H1 (cell line): ENCODE results near the gene R3HDM2. TPM values are rescaled to one million over a fixed set of nuclear protein-coding genes. Genes with fewer than 3 reads are reported as not detected.

ENCODE experiments used
- CTCF ChIA-PET: fragments of 300-600 bp; sonication (Branson Sonifier 250); formaldehyde crosslinking; loops from one replicate; lab custom pipeline; 2021; ENCODE audit not compliant: partially characterized antibody; lab: Charles Lee
- POLR2A ChIA-PET: fragments of 300-600 bp; sonication (Branson Sonifier 250); formaldehyde crosslinking; loops from one replicate; lab custom pipeline; 2021; ENCODE audit warnings: inconsistent platforms; ENCODE audit not compliant: partially characterized antibody; lab: Charles Lee
- DNase-seq, 2 experiments: peaks; one replicate each; pipeline versions ENCODE4 v3.0.0 to v3.0.0-alpha.2; 2010 to 2022; ENCODE audit warnings: low spot score in 2 of 2, low read depth in 1 of 2, mixed read lengths in 1 of 2
- FAIRE-seq: peaks from 2 replicates; lab custom pipeline; 2011; peaks lifted over from hg19 to GRCh38; lab: Jason Lieb, UNC
- H2AFZ ChIP-seq: 2 replicates; pipeline ENCODE4 v1.8.1; 2012; ENCODE audit warnings: low read length, inconsistent platforms
- H2AK5ac ChIP-seq: 2 replicates; pipeline ENCODE4 v1.6.1; 2013; ENCODE audit warnings: low read depth, low read length
- H2BK120ac ChIP-seq: replicated peaks from 2 replicates; pipeline ENCODE3; 2013; ENCODE audit warnings: low read depth, low read length, inconsistent platforms
- H2BK12ac ChIP-seq: 2 replicates; pipeline ENCODE4 v1.6.1; 2013; ENCODE audit warnings: low read depth, low read length
- H2BK15ac ChIP-seq: 2 replicates; pipeline ENCODE4 v1.6.1; 2013; ENCODE audit warnings: low read length
- H2BK20ac ChIP-seq: 2 replicates; pipeline ENCODE4 v1.6.1; 2013; ENCODE audit warnings: low read length
- H2BK5ac ChIP-seq: 2 replicates; pipeline ENCODE4 v1.6.1; 2013; ENCODE audit warnings: low read depth, low read length
- H3K14ac ChIP-seq: 2 replicates; pipeline ENCODE4 v1.6.1; 2013; ENCODE audit warnings: inconsistent platforms; ENCODE audit not compliant: insufficient read length
- H3K18ac ChIP-seq: 2 replicates; pipeline ENCODE4 v1.6.1; 2013; ENCODE audit warnings: low read length; ENCODE audit errors: extremely low read depth
- H3K23ac ChIP-seq: 2 replicates; pipeline ENCODE4 v1.6.1; 2013; ENCODE audit warnings: inconsistent platforms; ENCODE audit not compliant: insufficient read length
- H3K23me2 ChIP-seq: 2 replicates; pipeline ENCODE4 v1.6.1; 2013; ENCODE audit warnings: low read depth, low read length
- H3K27ac ChIP-seq: 2 replicates; pipeline ENCODE4 v1.6.1; 2011; ENCODE audit warnings: low read depth, low read length, inconsistent platforms
- H3K27me3 ChIP-seq, 4 experiments: replicated peaks in 1 of 4; 1 replicate in 1 of 4; 2 replicates in 3 of 4; pipeline versions ENCODE4 v1.6.1 to v1.8.1; 2011 to 2013; ENCODE audit warnings: low read length in 3 of 4, mild to moderate bottlenecking in 3 of 4, inconsistent platforms in 2 of 4, mixed read lengths in 2 of 4, moderate library complexity in 1 of 4; ENCODE audit not compliant: control insufficient read depth in 3 of 4, insufficient read depth in 3 of 4; ENCODE audit errors: extremely low read depth in 1 of 4
- H3K36me3 ChIP-seq, 4 experiments: 2 replicates each; pipeline versions ENCODE4 v1.6.1 to v1.8.1; 2011 to 2013; ENCODE audit warnings: mild to moderate bottlenecking in 4 of 4, low read length in 3 of 4, moderate library complexity in 2 of 4, control low read depth in 1 of 4, inconsistent platforms in 1 of 4; ENCODE audit not compliant: insufficient read depth in 4 of 4, control insufficient read depth in 2 of 4
- H3K4ac ChIP-seq: replicated peaks from 2 replicates; pipeline ENCODE3; 2013; ENCODE audit warnings: low read length, low read depth, mixed read lengths, inconsistent platforms; ENCODE audit not compliant: insufficient read length
- H3K4me1 ChIP-seq, 4 experiments: replicated peaks in 1 of 4; 1 replicate in 1 of 4; 2 replicates in 3 of 4; pipeline versions ENCODE4 v1.6.1 to v1.8.1; 2011 to 2013; ENCODE audit warnings: low read length in 3 of 4, inconsistent platforms in 2 of 4, mixed read lengths in 1 of 4; ENCODE audit not compliant: insufficient read depth in 4 of 4, control insufficient read depth in 3 of 4
- H3K4me2 ChIP-seq, 2 experiments: 2 replicates each; pipeline versions ENCODE4 v1.6.1 to v1.8.1; 2011 to 2013; ENCODE audit warnings: low read depth in 2 of 2, low read length in 2 of 2, control low read depth in 1 of 2, inconsistent platforms in 1 of 2, mild to moderate bottlenecking in 1 of 2; ENCODE audit not compliant: insufficient read depth in 1 of 2
- H3K4me3 ChIP-seq, 4 experiments: fragments of 200-600, 300-600 bp in 1 of 4; sonication (generic), shearing (Covaris generic), sonication (Bioruptor Twin) in 1 of 4; 2 replicates each; pipeline versions ENCODE4 v1.5.1 to v1.8.1; 2011 to 2016; ENCODE audit warnings: low read length in 4 of 4, low read depth in 3 of 4, control low read depth in 2 of 4, inconsistent platforms in 2 of 4, mild to moderate bottlenecking in 2 of 4, mixed read lengths in 1 of 4, moderate library complexity in 1 of 4; ENCODE audit not compliant: insufficient read depth in 2 of 4; ENCODE audit errors: extremely low read depth in 1 of 4
- H3K56ac ChIP-seq: replicated peaks from 2 replicates; pipeline ENCODE3; 2013; ENCODE audit warnings: low read depth, mild to moderate bottlenecking, mixed read lengths, low read length, inconsistent platforms; ENCODE audit not compliant: insufficient read length
- H3K79me1 ChIP-seq: 2 replicates; pipeline ENCODE4 v1.6.1; 2013; ENCODE audit warnings: low read depth, low read length, control low read depth
- H3K79me2 ChIP-seq, 2 experiments: 2 replicates each; pipeline versions ENCODE4 v1.6.1 to v1.8.1; 2012 to 2013; ENCODE audit warnings: low read length in 2 of 2, mild to moderate bottlenecking in 2 of 2, inconsistent platforms in 1 of 2; ENCODE audit not compliant: insufficient read depth in 2 of 2, control insufficient read depth in 1 of 2
- H3K9ac ChIP-seq, 4 experiments: replicated peaks in 1 of 4; 1 replicate in 1 of 4; 2 replicates in 3 of 4; pipeline versions ENCODE4 v1.6.1 to v1.8.1; 2011 to 2013; ENCODE audit warnings: low read depth in 3 of 4, low read length in 3 of 4, control low read depth in 2 of 4, mild to moderate bottlenecking in 2 of 4, moderate library complexity in 2 of 4, inconsistent platforms in 1 of 4; ENCODE audit errors: extremely low read depth in 1 of 4
- H3K9me3 ChIP-seq, 2 experiments: 2 replicates each; pipeline versions ENCODE4 v1.6.1 to v1.8.1; 2012 to 2013; ENCODE audit warnings: mild to moderate bottlenecking in 2 of 2, moderate library complexity in 2 of 2, control low read depth in 1 of 2, inconsistent platforms in 1 of 2, low read depth in 1 of 2, low read length in 1 of 2, mixed read lengths in 1 of 2; ENCODE audit not compliant: insufficient read depth in 2 of 2
- H4K20me1 ChIP-seq, 2 experiments: replicated peaks in 1 of 2; 2 replicates each; pipeline versions ENCODE3 to v1.8.1; 2011 to 2013; ENCODE audit warnings: inconsistent platforms in 2 of 2, low read length in 2 of 2, mild to moderate bottlenecking in 1 of 2; ENCODE audit not compliant: insufficient read depth in 2 of 2, control insufficient read depth in 1 of 2
- H4K5ac ChIP-seq: 2 replicates; pipeline ENCODE4 v1.6.1; 2013; ENCODE audit warnings: low read length, low read depth, mixed read lengths, inconsistent platforms; ENCODE audit not compliant: insufficient read length
- H4K8ac ChIP-seq: 2 replicates; pipeline ENCODE4 v1.8.0; 2013; ENCODE audit warnings: mild to moderate bottlenecking, moderate library complexity, low read length, inconsistent platforms; ENCODE audit not compliant: insufficient read depth; ENCODE audit errors: extremely low read depth
- H4K91ac ChIP-seq: replicated peaks from 2 replicates; pipeline ENCODE3; 2013; ENCODE audit warnings: low read length, mixed read lengths, inconsistent platforms; ENCODE audit not compliant: insufficient read length
- EP300 ChIP-seq, 2 experiments: IDR thresholded peaks; 1 replicate in 1 of 2; 2 replicates in 1 of 2; pipeline ENCODE4 v1.6.1; 2011 to 2012; ENCODE audit warnings: low read depth in 2 of 2, low read length in 2 of 2, mild to moderate bottlenecking in 2 of 2, borderline replicate concordance in 1 of 2, inconsistent platforms in 1 of 2, moderate library complexity in 1 of 2
- GABPA ChIP-seq: IDR thresholded peaks from 2 replicates; pipeline ENCODE4 v1.6.1; 2011; ENCODE audit warnings: mild to moderate bottlenecking, low read length, moderate library complexity, borderline replicate concordance; ENCODE audit not compliant: insufficient read depth
- TBP ChIP-seq: IDR thresholded peaks from 2 replicates; pipeline ENCODE4 v1.6.1; 2011; ENCODE audit warnings: low read depth, low read length, improper control_type of control experiment
- TCF12 ChIP-seq: IDR thresholded peaks from 2 replicates; pipeline ENCODE4 v1.6.1; 2011; ENCODE audit warnings: low read depth, mild to moderate bottlenecking, low read length
- WGBS, 2 experiments: shearing (Covaris generic) in 1 of 2; methylation state at CpG; one replicate each; pipeline versions ENCODE4 v1.1.6 to v1.1.7; 2013 to 2015; ENCODE audit warnings: low lambda C conversion rate in 2 of 2, mixed read lengths in 2 of 2, inconsistent platforms in 1 of 2, low coverage in 1 of 2, missing lambda C conversion rate in 1 of 2; ENCODE audit not compliant: insufficient replicate concordance in 2 of 2, insufficient coverage in 1 of 2, insufficient read length in 1 of 2; ENCODE audit errors: extremely low coverage in 1 of 2, missing lambda C conversion rate in 1 of 2; 5-methylcytosine and 5-hydroxymethylcytosine counted together
- polyA plus RNA-seq, 7 experiments: library from polyadenylated mRNA; depleted of rRNA in 3 of 7; stranded (reverse) in 5 of 7; unstranded in 2 of 7; fragments of >200 nt in 5 of 7; fragments of 200-250 nt in 2 of 7; gene quantifications; 1 replicate in 5 of 7; 2 replicates in 1 of 7; 4 replicates in 1 of 7; pipeline versions ENCODE4 v1.2.1 to v1.2.3, GENCODE V29; 2011 to 2013; ENCODE audit warnings: missing spikeins in 2 of 7, mixed read lengths in 2 of 7
- total RNA-seq: library from RNA; stranded (reverse); fragmentation: NEBNext Ultra II Directional; extraction: Animal tissue kit (Norgen Biotek cat#: 25700); gene quantifications from 2 replicates; pipeline ENCODE4 v1.2.1, GENCODE V29; 2021
- TF ChIP-seq, protein P1 (sequence below): IDR thresholded peaks from 2 replicates; pipeline ENCODE4 v1.6.1; 2012; ENCODE audit warnings: inconsistent platforms

Gene R3HDM2
- total and polyA plus RNA-seq, 2 of the 8 experiments (the other 6 are each of a cell fraction or from before 2014, with no cell fraction given): 25.6 to 27.0 TPM

DNA sequence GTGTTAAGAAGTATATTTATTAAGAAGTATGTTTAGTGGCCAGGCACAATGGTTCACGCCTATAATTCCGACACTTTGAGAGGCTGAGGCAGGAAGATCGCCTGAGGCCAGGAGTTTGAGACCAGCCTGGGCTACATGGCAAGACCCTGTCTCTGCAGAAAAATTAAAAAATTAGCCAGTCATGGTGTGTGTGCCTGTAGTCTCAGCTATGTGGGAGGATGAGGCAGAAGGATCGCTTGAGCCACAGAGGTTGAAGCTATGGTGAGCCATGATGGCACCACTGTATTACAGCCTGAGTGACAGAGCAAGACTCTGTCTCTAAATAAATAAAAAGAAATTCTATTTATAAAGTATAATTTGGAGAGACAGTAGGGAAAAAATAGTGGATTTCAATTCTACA lies 20.3 kb downstream of the R3HDM2 start:
- ChIA-PET CTCF (interaction anchor here (0.6 to 3.2 kb wide), 11 partner anchors 10 to 296 kb away, joined by 3 to 18 read pairs (median 5); partner anchors contain the start of gene GLI1), POLR2A (interaction anchor here (0.9 to 4.2 kb wide), 8 partner anchors 8 to 46 kb away, joined by 3 to 23 read pairs (median 4); partner anchors contain the start of gene INHBE)
- Histone ChIP-seq H3K14ac (no peak overlapping the region), H3K23ac (no peak overlapping the region), H3K79me1 (peaks cover 2% of the 10 kb centered on the region; the same call in 1 of the 2 replicates), H2BK15ac (no peak overlapping the region), H3K23me2 (no peaks in the 10 kb centered on the region), H4K5ac (no peak overlapping the region), H3K4me2 (no peak overlapping the region), H3K36me3 (no peaks in the 10 kb centered on the region), H4K91ac (no peak overlapping the region), H2BK12ac (no peak overlapping the region; the same call in 1 of the 2 replicates), H2BK20ac (no peak overlapping the region), H3K4me1 (no peaks in the 10 kb centered on the region; a peak in 1 of 7 replicates), H2BK5ac (no peak overlapping the region), H3K9me3 (no peaks in the 10 kb centered on the region), H3K27me3 (no peaks in the 10 kb centered on the region), H3K9ac (no peak overlapping the region), H4K20me1 (no peaks in the 10 kb centered on the region), H4K8ac (no peak overlapping the region), H3K27ac (no peak overlapping the region), H3K79me2 (peaks cover 0 to 6% of the 10 kb centered on the region in 2 experiments; a peak in 1 of 4 replicates), H3K18ac (no peak overlapping the region), H3K4ac (no peak overlapping the region), H3K4me3 (no peak overlapping the region), H3K56ac (no peak overlapping the region), H2AK5ac (no peak overlapping the region; the same call in 1 of the 2 replicates), H2AFZ (no peak overlapping the region), H2BK120ac (no peak overlapping the region)
- FAIRE-seq (no peak), DNase-seq (no peak)
- TF ChIP-seq EP300 (IDR thresholded peaks at IDR 0.05; ENCODE audit: borderline replicate concordance in 1 of 2, low read depth in 2 of 2, low read length in 2 of 2): no peak
- no peak for TF ChIP-seq TBP
- TF ChIP-seq GABPA: no peak
- TF ChIP-seq TCF12: no peak
- TF ChIP-seq, protein P1, sequence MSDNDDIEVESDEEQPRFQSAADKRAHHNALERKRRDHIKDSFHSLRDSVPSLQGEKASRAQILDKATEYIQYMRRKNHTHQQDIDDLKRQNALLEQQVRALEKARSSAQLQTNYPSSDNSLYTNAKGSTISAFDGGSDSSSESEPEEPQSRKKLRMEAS: no peak
- 87% methylated on average over 4 of the region's 4 CpGs; no CpG with 5 or more reads in 1 of the 2 experiments for WGBS, 2 experiments
